HepG2 (cell line): ENCODE results near the gene CLIC3. TPM values are rescaled to one million over a fixed set of nuclear protein-coding genes. Genes with fewer than 3 reads are reported as not detected.

Experiments
- ATAC-seq: fragments of 200-7000 bp; cut with Tn5 transposase; 3 replicates; pipeline ENCODE4 v1.9.1; 2020; ENCODE audit warnings: mild to moderate bottlenecking, moderate library complexity
- BruUV-seq: library from RNA; stranded (reverse); fragments of 400-500 nt; replicated peaks from 2 replicates; lab custom pipeline; 2021; lab: Mats Ljungman, UMichigan
- CTCF ChIA-PET: fragments of 300-600 bp; formaldehyde crosslinking; extraction: SDS; loops from one replicate; lab custom pipeline; 2021; ENCODE audit warnings: low total read pairs, inconsistent platforms, low intra/inter-chr PET ratio; lab: Yijun Ruan, JAX
- POLR2A ChIA-PET: fragments of 350-600 bp; sonication (Branson Sonifier 250); formaldehyde crosslinking; loops from one replicate; lab custom pipeline; 2020; ENCODE audit warnings: antibody characterized with exemption, inconsistent platforms; lab: Yijun Ruan, JAX
- DNase-seq: peaks from one replicate; pipeline ENCODE4 v3.0.0-alpha.2; 2015; ENCODE audit warnings: low spot score
- FAIRE-seq: peaks from 3 replicates; lab custom pipeline; 2011; peaks lifted over from hg19 to GRCh38; lab: Jason Lieb, UNC
- H2AFZ ChIP-seq: one replicate; pipeline ENCODE4 v1.6.1; 2011; ENCODE audit warnings: low read length, inconsistent platforms
- H3K27ac ChIP-seq: fragments of 300-600 bp; 3 replicates; pipeline ENCODE4 v1.8.0; 2011; ENCODE audit warnings: mixed run types, mild to moderate bottlenecking, mixed read lengths, low read length, inconsistent platforms; ENCODE audit not compliant: insufficient read depth; ENCODE audit errors: extremely low read length
- H3K27me3 ChIP-seq, 2 experiments: fragments of 200-600 bp in 1 of 2; 2 replicates in 1 of 2; 3 replicates in 1 of 2; pipeline versions ENCODE4 v1.6.0 to v1.8.0; 2011; ENCODE audit warnings: low read length in 2 of 2, mild to moderate bottlenecking in 2 of 2, moderate library complexity in 2 of 2, inconsistent platforms in 1 of 2; ENCODE audit not compliant: insufficient read depth in 2 of 2, control insufficient read depth in 1 of 2
- H3K36me3 ChIP-seq, 2 experiments: fragments of 200-600 bp in 1 of 2; replicated peaks in 1 of 2; 2 replicates in 1 of 2; 3 replicates in 1 of 2; pipeline versions ENCODE4 v1.5.1 to v1.8.0; 2011; ENCODE audit warnings: low read length in 2 of 2, inconsistent platforms in 1 of 2; ENCODE audit not compliant: insufficient read depth in 2 of 2, control insufficient read depth in 1 of 2
- H3K4me1 ChIP-seq: 2 replicates; pipeline ENCODE4 v1.5.1; 2012; ENCODE audit warnings: low read length, inconsistent platforms; ENCODE audit not compliant: insufficient read depth
- H3K4me2 ChIP-seq: 2 replicates; pipeline ENCODE4 v1.6.0; 2011; ENCODE audit warnings: low read depth, low read length, inconsistent platforms
- H3K4me3 ChIP-seq, 3 experiments: fragments of 200-600 bp in 1 of 3; sonication (generic), shearing (Covaris generic) in 1 of 3; replicated peaks in 1 of 3; 2 replicates each; pipeline ENCODE4 v1.5.1; 2011 to 2016; ENCODE audit warnings: low read length in 3 of 3, inconsistent platforms in 2 of 3, low read depth in 2 of 3, mild to moderate bottlenecking in 2 of 3, control low read depth in 1 of 3, mixed read lengths in 1 of 3; ENCODE audit not compliant: insufficient read depth in 1 of 3
- H3K79me2 ChIP-seq: one replicate; pipeline ENCODE4 v1.6.1; 2011; ENCODE audit warnings: low read length, inconsistent platforms; ENCODE audit not compliant: insufficient read depth
- H3K9ac ChIP-seq: 2 replicates; pipeline ENCODE4 v1.6.0; 2011; ENCODE audit warnings: mild to moderate bottlenecking, low read depth, low read length, inconsistent platforms; ENCODE audit not compliant: insufficient read depth
- H3K9me3 ChIP-seq: 2 replicates; pipeline ENCODE4 v1.5.1; 2012; ENCODE audit warnings: mild to moderate bottlenecking, low read length
- H4K20me1 ChIP-seq: 2 replicates; pipeline ENCODE4 v1.6.0; 2011; ENCODE audit warnings: inconsistent platforms, mild to moderate bottlenecking, low read length, moderate library complexity; ENCODE audit not compliant: insufficient read depth
- AFF4 ChIP-seq: sonication (generic); formaldehyde crosslinking; IDR thresholded peaks from 2 replicates; pipeline ENCODE4 v1.4.0; 2020; ENCODE audit warnings: missing genetic modification reagents
- GFI1 ChIP-seq: sonication (generic); formaldehyde crosslinking; IDR thresholded peaks from 2 replicates; pipeline ENCODE4 v1.5.0; 2020; ENCODE audit warnings: missing genetic modification reagents, mild to moderate bottlenecking, borderline replicate concordance
- PTBP1 ChIP-seq: fragments of 200-400 bp; formaldehyde crosslinking; IDR thresholded peaks from 2 replicates; pipeline ENCODE4 v1.6.1; 2018; ENCODE audit warnings: low read length, low read depth; ENCODE audit not compliant: poor library complexity, severe bottlenecking
- SIX1 ChIP-seq: sonication (generic); formaldehyde crosslinking; IDR thresholded peaks from 2 replicates; pipeline ENCODE4 v1.4.0; 2020; ENCODE audit warnings: missing genetic modification reagents, borderline replicate concordance
- ZNF343 ChIP-seq: sonication (generic); formaldehyde crosslinking; IDR thresholded peaks from 2 replicates; pipeline ENCODE4 v1.4.0; 2020; ENCODE audit warnings: mild to moderate bottlenecking, missing genetic modification reagents
- ZNF546 ChIP-seq: sonication (generic); formaldehyde crosslinking; conservative IDR thresholded peaks from 2 replicates; pipeline ENCODE4 v1.8.1; 2023; ENCODE audit warnings: mild to moderate bottlenecking, missing genetic modification reagents
- ZNF564 ChIP-seq: sonication (generic); formaldehyde crosslinking; IDR thresholded peaks from 2 replicates; pipeline ENCODE4 v1.8.1; 2023; ENCODE audit warnings: mild to moderate bottlenecking, missing genetic modification reagents
- ZNF687 ChIP-seq: sonication (generic); formaldehyde crosslinking; IDR thresholded peaks from 2 replicates; pipeline ENCODE4 v1.5.1; 2020; ENCODE audit warnings: mild to moderate bottlenecking, missing genetic modification reagents, moderate library complexity
- ZNF781 ChIP-seq: sonication (generic); formaldehyde crosslinking; IDR thresholded peaks from 2 replicates; pipeline ENCODE4 v1.5.1; 2020; ENCODE audit warnings: borderline replicate concordance, mild to moderate bottlenecking, missing genetic modification reagents; ENCODE audit errors: not compliant biosample characterization
- WGBS: methylation state at CpG from one replicate; pipeline ENCODE4 v1.1.6; 2017; ENCODE audit warnings: low lambda C conversion rate; 5-methylcytosine and 5-hydroxymethylcytosine counted together
- in situ Hi-C: cut with HindIII; loops from 2 replicates; pipeline ENCODE4 v1.10.0; 2017; ENCODE audit warnings: low pct_unique_long_range_greater_than_20kb; ENCODE audit not compliant: extremely low pct_ligation_motif_present
- intact Hi-C: fragments of 100-400 bp; cut with micrococcal nuclease; formaldehyde crosslinking; loops from one replicate; pipeline ENCODE4 v1.10.0; 2022; ENCODE audit not compliant: unreplicated experiment
- polyA plus RNA-seq, 8 experiments: library from polyadenylated mRNA; depleted of rRNA in 3 of 8; stranded (reverse) in 7 of 8; unstranded in 1 of 8; fragments of >200 nt; fragmentation: Illumina TruSeq in 4 of 8; extraction: Trizol in 4 of 8; gene quantifications; 2 replicates each; pipeline versions ENCODE4 v1.2.1 to v1.2.3, GENCODE V29; 2011 to 2016; ENCODE audit warnings: low read depth in 4 of 8, missing spikeins in 1 of 8, mixed read lengths in 1 of 8; ENCODE audit not compliant: insufficient read depth in 1 of 8
- total RNA-seq, 5 experiments: library from RNA; depleted of rRNA; stranded (reverse); fragments of >200 nt; fragmentation: Illumina TruSeq; extraction: Trizol; gene quantifications; 2 replicates each; pipeline ENCODE4 v1.2.3, GENCODE V29; 2016; ENCODE audit warnings: low read depth in 1 of 5
- TF ChIP-seq, protein P1 (sequence below): sonication (generic); formaldehyde crosslinking; IDR thresholded peaks from 2 replicates; pipeline ENCODE4 v1.4.0; 2020; ENCODE audit warnings: mild to moderate bottlenecking, missing genetic modification reagents

The CLIC3 gene
- total and polyA plus RNA-seq, 2 of the 13 experiments (the other 11 are each of a cell fraction or from before 2014, with no cell fraction given): 0.51 to 1.5 TPM

- no peak for TF ChIP-seq GFI1 (CRISPR knock-in tag)
- no peak for TF ChIP-seq ZNF564 (CRISPR knock-in tag)
- TF ChIP-seq, protein P1, sequence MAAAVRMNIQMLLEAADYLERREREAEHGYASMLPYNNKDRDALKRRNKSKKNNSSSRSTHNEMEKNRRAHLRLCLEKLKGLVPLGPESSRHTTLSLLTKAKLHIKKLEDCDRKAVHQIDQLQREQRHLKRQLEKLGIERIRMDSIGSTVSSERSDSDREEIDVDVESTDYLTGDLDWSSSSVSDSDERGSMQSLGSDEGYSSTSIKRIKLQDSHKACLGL (CRISPR knock-in tag): no peak
- TF ChIP-seq ZNF546 (CRISPR knock-in tag): 0 out of 2 replicates have a peak, but pooled peaks have one; percentile 10
- TF ChIP-seq ZNF687 (CRISPR knock-in tag): peak; percentile 51; the same call in 1 of the 2 replicates
Observed at GRCh38 chr9:137035507-137035834, 39.1 kb upstream of the CLIC3 start (continued).

GRCh38 chr9:137034709-137035506 lies 38.5 kb upstream of the CLIC3 start:
- peak overlapping the region in 1 of 3 experiments; percentile 36; a peak in 1 of 6 replicates for H3K4me3 ChIP-seq
- ChIA-PET CTCF (interaction anchor here (1.5 to 2.3 kb wide), 3 partner anchors 15 to 247 kb away, joined by 5 to 15 read pairs (median 10); no protein-coding TSS in a partner anchor), POLR2A (interaction anchor here (0.7 to 1.8 kb wide), 9 partner anchors 10 to 247 kb away, joined by 3 to 10 read pairs (median 3); partner anchors contain the start of genes C8G, FBXW5, MAN1B1 and SAPCD2)
- H3K27me3 ChIP-seq: peaks cover 0 to 10% of the 10 kb centered on the region in 2 experiments; a peak in 1 of 5 replicates
- no peak overlapping the region for H3K9ac ChIP-seq
- peaks cover 50% of the 10 kb centered on the region for H3K4me1 ChIP-seq
- in situ Hi-C loops: loop anchor here (5.0 to 10.0 kb wide), 2 partner anchors 88 to 190 kb away; partner anchors contain the start of genes AJM1, C8G and PHPT1
- no peaks in the 10 kb centered on the region for H3K36me3 ChIP-seq
- WGBS: 30% methylated on average over 9 of the region's 24 CpGs
- H4K20me1 ChIP-seq: no peaks in the 10 kb centered on the region
- H3K79me2 ChIP-seq: no peaks in the 10 kb centered on the region
- H3K4me2 ChIP-seq: peak overlapping the region; percentile 44; the same call in 1 of the 2 replicates
- peak; percentile 71 for DNase-seq
- intact Hi-C loops: loop anchor here (1.0 to 2.0 kb wide), 2 partner anchors 86 to 248 kb away; no protein-coding TSS in a partner anchor
- no peak overlapping the region for H3K27ac ChIP-seq
- ATAC-seq: peak; percentile 87
- BruUV-seq: no TSS peak
- peak; percentile 80 for FAIRE-seq
- H3K9me3 ChIP-seq: no peaks in the 10 kb centered on the region
- H2AFZ ChIP-seq: no peak overlapping the region
- no peak for TF ChIP-seq AFF4
- TF ChIP-seq PTBP1: no peak
- TF ChIP-seq ZNF781 (CRISPR knock-in tag): no peak
- TF ChIP-seq SIX1: no peak
- no peak for TF ChIP-seq ZNF343 (CRISPR knock-in tag)
